ENCODE results near the gene FLVCR2.

DNA sequence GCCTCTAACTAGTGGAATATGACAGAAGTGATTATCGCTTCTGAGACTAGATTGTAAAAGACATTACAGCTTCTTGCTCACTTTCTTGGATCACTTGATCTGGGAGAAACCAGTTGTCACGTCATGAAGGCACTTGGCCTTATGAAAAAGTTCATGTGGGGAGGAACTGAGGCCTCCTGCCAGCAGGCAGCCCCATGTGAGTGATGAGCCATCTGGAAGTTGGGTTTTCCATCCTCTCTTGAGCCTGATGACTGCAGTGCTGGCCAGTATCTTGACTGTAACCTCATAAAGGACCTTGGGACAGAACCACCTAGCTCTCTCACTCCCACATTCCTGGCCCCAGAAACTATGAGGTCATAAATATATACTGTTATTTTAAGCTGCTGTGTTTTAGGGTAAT lies 110.6 kb downstream of the FLVCR2 start:
- no peak for TF ChIP-seq YY1 (IDR thresholded peaks at IDR 0.05; ENCODE audit: insufficient read depth, insufficient read length)
- no peak for TF ChIP-seq SUZ12 (IDR thresholded peaks at IDR 0.05; ENCODE audit: extremely low read depth, insufficient read depth, insufficient read length)

Measured in NT2/D1 (cell line).